Left ventricle myocardium superior (tissue), 1 donor: Measurements from ENCODE around the gene FBXW11. TPM values are rescaled to one million over a fixed set of nuclear protein-coding genes. Genes with fewer than 3 reads are reported as not detected.
"Not testable (repeated sequence)": the region's sequence is repeated elsewhere in the genome, so short reads cannot be mapped to it uniquely, and the experiment has no call there.

Experiments used
- ATAC-seq: fragments of 200-7000 bp; cut with Tn5 transposase; one replicate; pipeline ENCODE4 v1.9.1; 2020; ENCODE audit warnings: mild to moderate bottlenecking, moderate library complexity
- DNase-seq: peaks from one replicate; pipeline ENCODE4 v3.0.0-alpha.2; 2020
- intact Hi-C: fragments of 100-400 bp; cut with micrococcal nuclease; formaldehyde crosslinking; loops from one replicate; pipeline ENCODE4 v1.11.0; 2022
- total RNA-seq: library from RNA; stranded (reverse); fragmentation: NEBNext Ultra II Directional; extraction: Animal tissue kit (Norgen Biotek cat#: 25700); gene quantifications from one replicate; pipeline ENCODE4 v1.2.1, GENCODE V29; 2021
- donor health status: DM: no; HTN: yes; CAD: no; lungs with severe emphysema.

Gene FBXW11
- total RNA-seq, 1 donor from 2014 or later = 69.0 TPM

- no peak for DNase-seq
- intact Hi-C loops = no loop called here
- ATAC-seq = no peak
Observed at GRCh38 chr5:171965745-171966144, 40.7 kb downstream of the FBXW11 start.

- ATAC-seq (no peak), DNase-seq (no peak)
- intact Hi-C loops = no loop called here
Observed at GRCh38 chr5:171963416-171963815, 43.0 kb downstream of the FBXW11 start.

GRCh38 chr5:171961117-171961516, 45.3 kb downstream of the FBXW11 start:
- peak; percentile 63 for ATAC-seq
- intact Hi-C loops = no loop called here
- DNase-seq = no peak

GRCh38 chr5:171957591-171958251, 48.7 kb downstream of the FBXW11 start:
- ATAC-seq = peak; percentile 45
- intact Hi-C loops = no loop called here

GRCh38 chr5:171956887-171957495, 49.4 kb downstream of the FBXW11 start:
- no peak for DNase-seq
- no peak for ATAC-seq
- intact Hi-C loops = no loop called here

More at GRCh38 chr5:171957591-171958251, 48.7 kb downstream of the FBXW11 start:
- DNase-seq = no peak

GRCh38 chr5:171956314-171956713, 50.1 kb downstream of the FBXW11 start:
- DNase-seq (no peak), ATAC-seq (no peak)
- intact Hi-C loops = no loop called here

- ATAC-seq (no peak), DNase-seq (no peak)
- intact Hi-C loops = no loop called here
Observed at GRCh38 chr5:171955761-171956160, 50.7 kb downstream of the FBXW11 start.

- ATAC-seq = no peak
Observed at GRCh38 chr5:171954721-171955120, 51.7 kb downstream of the FBXW11 start.

GRCh38 chr5:171953860-171954701, 52.4 kb downstream of the FBXW11 start:
- ATAC-seq (peak; percentile 70), DNase-seq (no peak)
- intact Hi-C loops = no loop called here

More at GRCh38 chr5:171954721-171955120, 51.7 kb downstream of the FBXW11 start:
- no peak for DNase-seq
- intact Hi-C loops = no loop called here

- ATAC-seq (no peak), DNase-seq (no peak)
- intact Hi-C loops = no loop called here
Observed at GRCh38 chr5:171952021-171952420, 54.4 kb downstream of the FBXW11 start.

- DNase-seq (no peak), ATAC-seq (no peak)
- intact Hi-C loops = no loop called here
Observed at GRCh38 chr5:171951218-171951617, 55.2 kb downstream of the FBXW11 start.

- intact Hi-C loops = no loop called here
- DNase-seq (no peak), ATAC-seq (no peak)
Observed at GRCh38 chr5:171946000-171946781, 60.2 kb downstream of the FBXW11 start.

- intact Hi-C loops = no loop called here
- DNase-seq = no peak
- ATAC-seq = no peak
Observed at GRCh38 chr5:171945476-171945875, 61.0 kb downstream of the FBXW11 start.

- intact Hi-C loops = no loop called here
- ATAC-seq = no peak
- no peak for DNase-seq
Observed at GRCh38 chr5:171945066-171945465, 61.4 kb downstream of the FBXW11 start.

- ATAC-seq, intact Hi-C loops, DNase-seq: not testable (repeated sequence)
Observed at GRCh38 chr5:171942112-171942516, 64.3 kb downstream of the FBXW11 start.

- intact Hi-C loops = not testable (repeated sequence)
Observed at GRCh38 chr5:171941675-171942074, 64.8 kb downstream of the FBXW11 start.

GRCh38 chr5:171941275-171941674, 65.2 kb downstream of the FBXW11 start:
- DNase-seq, ATAC-seq, intact Hi-C loops: not testable (repeated sequence)

More at GRCh38 chr5:171941675-171942074, 64.8 kb downstream of the FBXW11 start:
- DNase-seq, ATAC-seq: not testable (repeated sequence)

- ATAC-seq (no peak), DNase-seq (no peak)
- intact Hi-C loops = no loop called here
Observed at GRCh38 chr5:171939951-171940350, 66.5 kb downstream of the FBXW11 start.

GRCh38 chr5:171938358-171938757, 68.1 kb downstream of the FBXW11 start:
- DNase-seq (no peak), ATAC-seq (no peak)
- intact Hi-C loops = no loop called here
